GM06990 (cell line): ENCODE measurements around the gene ORAI2.
"Not testable (repeated sequence)": the region's sequence is repeated elsewhere in the genome, so short reads cannot be mapped to it uniquely, and the experiment has no call there.

ENCODE experiments used
- DNase-seq: peaks from one replicate; pipeline ENCODE4 v3.0.0-alpha.2; 2011; ENCODE audit not compliant: insufficient read length; ENCODE audit errors: extremely low read depth
- H3K27me3 ChIP-seq: replicated peaks from 2 replicates; pipeline ENCODE4 v1.6.0; 2011; ENCODE audit warnings: low read length; ENCODE audit not compliant: control insufficient read depth, insufficient read depth
- H3K36me3 ChIP-seq: 2 replicates; pipeline ENCODE4 v1.5.1; 2011; ENCODE audit warnings: low read length; ENCODE audit not compliant: control insufficient read depth, insufficient read depth
- H3K4me3 ChIP-seq: replicated peaks from 2 replicates; pipeline ENCODE4 v1.5.1; 2011; ENCODE audit warnings: low read depth, mild to moderate bottlenecking, control low read depth, low read length
- CTCF ChIP-seq: IDR thresholded peaks from 2 replicates; pipeline ENCODE4 v1.5.1; 2011; ENCODE audit warnings: low read length, control low read depth, mild to moderate bottlenecking, inconsistent platforms; ENCODE audit not compliant: insufficient read depth, poor library complexity, severe bottlenecking

The ORAI2 gene

GRCh38 chr7:102403563-102403962 is 29.8 kb upstream of the ORAI2 start:
- TF ChIP-seq CTCF: no peak
- no peaks in the 10 kb centered on the region for H3K27me3 ChIP-seq
- DNase-seq: no peak
- H3K36me3 ChIP-seq: peaks cover 28% of the 10 kb centered on the region
- no peak overlapping the region for H3K4me3 ChIP-seq

DNA sequence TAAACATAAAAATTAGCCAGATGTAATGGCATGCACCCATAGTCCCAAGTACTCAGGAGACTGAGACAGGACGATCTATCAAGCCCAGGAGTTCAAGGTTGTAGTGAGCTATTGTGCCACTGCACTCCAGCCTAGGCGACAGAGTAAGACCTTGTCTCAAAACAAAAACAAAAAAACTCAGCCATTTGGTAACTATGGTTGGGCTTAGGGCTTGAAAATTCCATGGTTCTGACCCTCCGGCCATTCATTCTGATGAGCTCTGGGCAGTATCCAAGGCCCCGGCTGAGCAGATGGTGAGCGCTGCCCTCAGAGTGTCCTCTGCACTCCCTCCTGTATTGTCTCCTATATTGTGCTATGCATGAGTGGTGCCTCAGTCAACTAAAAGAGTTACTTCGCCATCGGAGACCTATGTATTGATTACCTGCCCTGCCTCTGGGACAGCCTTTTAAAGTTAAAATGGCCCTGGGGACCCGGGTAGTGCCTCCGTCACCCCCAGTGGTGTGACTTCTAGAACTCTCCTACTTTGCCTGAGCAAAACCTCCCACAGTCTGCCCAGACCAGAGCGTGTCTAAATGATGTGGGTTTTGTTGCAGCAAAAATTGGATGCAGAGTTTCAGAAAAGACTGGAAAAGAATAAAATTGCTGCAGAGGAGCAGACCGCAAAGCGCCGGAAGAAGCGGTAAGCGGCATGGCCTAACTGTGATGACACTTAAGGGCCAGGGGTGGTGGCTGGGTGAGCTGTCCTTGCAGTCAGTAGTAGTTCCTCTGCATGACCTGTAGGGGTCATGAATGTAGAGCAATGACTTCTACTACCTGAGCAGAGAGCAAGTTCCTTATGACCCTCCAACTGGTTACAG is 29.1 kb upstream of the ORAI2 start:
- Histone ChIP-seq H3K27me3 (no peaks in the 10 kb centered on the region), H3K36me3 (peaks cover 28% of the 10 kb centered on the region), H3K4me3 (no peak overlapping the region)
- peak; percentile 78 for TF ChIP-seq CTCF
- peak; percentile 60 for DNase-seq

DNA sequence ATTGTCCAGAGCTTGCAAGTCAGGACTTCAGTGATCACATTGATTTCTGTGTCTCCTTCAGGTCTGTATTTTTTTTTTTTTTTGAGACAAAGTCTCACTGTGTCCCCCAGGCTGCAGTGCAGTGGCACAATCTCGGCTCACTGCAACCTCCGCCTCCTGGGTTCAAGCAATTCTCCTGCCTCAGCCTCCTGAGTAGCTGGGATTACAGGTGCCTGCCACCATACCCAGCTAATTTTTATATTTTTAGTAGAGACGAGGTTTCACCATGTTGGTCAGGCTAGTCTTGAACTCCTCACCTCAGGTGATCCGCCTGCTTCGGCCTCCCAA is 28.6 kb upstream of the ORAI2 start:
- not testable (repeated sequence) for H3K4me3 ChIP-seq, H3K27me3 ChIP-seq, DNase-seq
- peaks cover 30% of the 10 kb centered on the region for H3K36me3 ChIP-seq

DNA sequence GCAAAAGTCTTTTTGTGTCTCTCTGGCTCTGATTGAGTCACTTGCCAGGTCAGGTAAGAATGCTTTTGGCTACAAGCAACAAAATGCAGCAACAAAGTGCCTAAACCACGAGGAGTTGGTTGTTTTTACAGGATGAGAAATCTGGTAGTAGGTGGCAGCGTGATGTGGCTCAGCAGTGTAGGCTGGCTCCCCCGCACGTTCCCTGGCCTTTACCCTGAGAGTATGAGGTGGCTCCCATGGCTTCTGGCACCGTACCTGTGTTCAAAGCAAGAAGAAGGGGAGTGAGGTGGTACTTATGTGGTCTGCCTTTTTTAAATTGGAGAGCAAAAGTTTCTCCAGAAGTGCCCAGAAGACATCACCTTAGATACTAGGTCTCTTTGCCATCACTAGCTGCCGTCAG is 25.5 kb upstream of the ORAI2 start:
- Histone ChIP-seq H3K4me3 (no peak overlapping the region), H3K27me3 (no peaks in the 10 kb centered on the region), H3K36me3 (peaks cover 33% of the 10 kb centered on the region)
- no peak for TF ChIP-seq CTCF
- DNase-seq: no peak

DNA sequence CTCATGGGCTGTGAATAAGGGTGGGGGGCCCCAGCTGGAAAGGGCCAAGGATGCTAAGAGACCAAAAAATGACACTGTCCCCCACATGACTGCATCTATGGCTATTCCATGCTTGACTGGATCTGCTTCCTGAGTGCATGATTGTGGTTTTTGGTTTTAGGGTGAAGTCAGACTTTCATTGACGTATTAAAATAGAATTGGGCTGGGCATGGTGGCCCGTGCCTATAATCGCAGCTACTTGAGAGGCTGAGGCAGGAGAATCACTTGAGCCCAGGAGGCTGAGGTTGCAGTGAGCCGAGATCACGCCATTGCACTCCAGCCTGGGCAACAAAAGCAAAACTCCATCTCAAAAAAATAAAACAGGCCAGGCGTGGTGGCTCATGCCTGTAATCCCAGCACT is 24.8 kb upstream of the ORAI2 start:
- not testable (repeated sequence) for H3K27me3 ChIP-seq, H3K4me3 ChIP-seq
- H3K36me3 ChIP-seq: peaks cover 33% of the 10 kb centered on the region
- peak; percentile 76 for DNase-seq

DNA sequence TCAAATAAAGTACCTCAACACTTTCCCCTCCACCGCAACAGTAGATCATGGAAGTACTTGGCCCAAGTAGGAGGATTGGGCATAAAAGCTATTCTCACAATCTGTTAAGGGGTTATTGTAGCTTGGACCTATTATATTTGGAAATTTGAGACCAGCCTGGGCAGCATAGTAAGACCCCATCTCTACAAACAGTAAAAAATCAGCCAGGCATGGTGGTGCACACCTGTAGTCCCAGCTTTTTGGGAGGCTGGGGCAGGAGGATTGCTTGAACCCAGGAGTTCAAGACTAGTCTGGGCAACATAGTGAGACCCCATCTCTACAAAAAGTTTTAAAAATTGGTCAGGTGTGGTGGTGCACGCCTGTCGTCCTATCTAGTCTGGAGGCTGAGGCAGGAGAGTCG is 24.0 kb upstream of the ORAI2 start:
- DNase-seq: no peak
- Histone ChIP-seq H3K4me3 (no peak overlapping the region), H3K27me3 (no peaks in the 10 kb centered on the region), H3K36me3 (peaks cover 27% of the 10 kb centered on the region)
- TF ChIP-seq CTCF: no peak

- H3K36me3 ChIP-seq: peaks cover 27% of the 10 kb centered on the region
- no peaks in the 10 kb centered on the region for H3K27me3 ChIP-seq
- H3K4me3 ChIP-seq: no peak overlapping the region
- TF ChIP-seq CTCF: no peak
- DNase-seq: no peak
These were observed 23.3 kb upstream of the ORAI2 start for GRCh38 chr7:102410123-102410522.
